A172 (cell line): Measurements from ENCODE around the gene MED12L. TPM values are rescaled to one million over a fixed set of nuclear protein-coding genes. Genes with fewer than 3 reads are reported as not detected.
A peak's percentile ranks its signal among the peaks of the same experiment; 100 is the strongest.

Experiments used
- DNase-seq: peaks from one replicate; pipeline ENCODE4 v3.0.0-alpha.2; 2015; ENCODE audit warnings: low spot score
- total RNA-seq: library from RNA; depleted of rRNA; stranded (reverse); fragments of >200 nt; shearing (Covaris generic); gene quantifications from 2 replicates; pipeline ENCODE4 v1.2.3, GENCODE V29; 2014

Gene MED12L
- total RNA-seq, 1 experiment from 2014 or later = 0.12 TPM

GRCh38 chr3:151289445-151289844 is 204.0 kb downstream of the MED12L start:
- DNase-seq = no peak

GRCh38 chr3:151290673-151291072 is 205.2 kb downstream of the MED12L start:
- DNase-seq = peak; percentile 44

GRCh38 chr3:151293127-151293526 is 207.7 kb downstream of the MED12L start:
- no peak for DNase-seq

- DNase-seq = no peak
These were observed 210.8 kb downstream of the MED12L start for GRCh38 chr3:151296226-151296625.

GRCh38 chr3:151297429-151297828 is 212.0 kb downstream of the MED12L start:
- DNase-seq = no peak

- DNase-seq = no peak
These were observed 213.5 kb downstream of the MED12L start for GRCh38 chr3:151299006-151299405.

GRCh38 chr3:151300539-151300938 is 215.1 kb downstream of the MED12L start:
- DNase-seq = no peak

- DNase-seq = peak; percentile 32
These were observed 216.3 kb downstream of the MED12L start for GRCh38 chr3:151301787-151302186.

GRCh38 chr3:151303751-151304150 is 218.3 kb downstream of the MED12L start:
- DNase-seq = no peak

- DNase-seq = peak; percentile 98
These were observed 219.8 kb downstream of the MED12L start for GRCh38 chr3:151305060-151305774.

- DNase-seq = no peak
These were observed 220.3 kb downstream of the MED12L start for GRCh38 chr3:151305775-151306151.

GRCh38 chr3:151306168-151306810 is 220.8 kb downstream of the MED12L start:
- no peak for DNase-seq

GRCh38 chr3:151307131-151307530 is 221.7 kb downstream of the MED12L start:
- no peak for DNase-seq

GRCh38 chr3:151307583-151308488 is 222.4 kb downstream of the MED12L start:
- DNase-seq = no peak

- no peak for DNase-seq
These were observed 224.1 kb downstream of the MED12L start for GRCh38 chr3:151309566-151309965.

- DNase-seq = no peak
These were observed 227.5 kb downstream of the MED12L start for GRCh38 chr3:151312972-151313371.

GRCh38 chr3:151314137-151314536 is 228.7 kb downstream of the MED12L start:
- DNase-seq = no peak

GRCh38 chr3:151314593-151314992 is 229.1 kb downstream of the MED12L start:
- no peak for DNase-seq

- DNase-seq = no peak
These were observed 229.7 kb downstream of the MED12L start for GRCh38 chr3:151315136-151315535.

- no peak for DNase-seq
These were observed 230.4 kb downstream of the MED12L start for GRCh38 chr3:151315846-151316245.

- peak; percentile 60 for DNase-seq
These were observed 231.0 kb downstream of the MED12L start, which contains the start of gene GPR87 for GRCh38 chr3:151316267-151316991. TSS of gene GPR87 (minus strand) at chr3:151316820. CDS start at chr3:151300100, 16,720 bp downstream.

- DNase-seq = no peak
These were observed 232.8 kb downstream of the MED12L start for GRCh38 chr3:151318313-151318712.
